Ovary (tissue), 9 donors: ENCODE measurements around the gene EGR4. TPM values are rescaled to one million over a fixed set of nuclear protein-coding genes. Genes with fewer than 3 reads are reported as not detected.

Source experiments
- DNase-seq, 5 donors: peaks; one replicate each; pipeline ENCODE4 v3.0.0-alpha.2; 2019 to 2020
- H3K27ac ChIP-seq, 2 donors: fragments of 200-600 bp; one replicate each; pipeline versions ENCODE4 v1.5.1 to v1.8.0; 2019 to 2022
- H3K27me3 ChIP-seq: fragments of 200-600 bp; one replicate; pipeline ENCODE4 v1.8.0; 2022
- H3K36me3 ChIP-seq: fragments of 200-600 bp; sonication (generic); one replicate; pipeline ENCODE4 v1.5.1; 2019
- H3K4me1 ChIP-seq: one replicate; pipeline ENCODE4 v1.8.1; 2013; ENCODE audit warnings: mild to moderate bottlenecking, moderate library complexity; ENCODE audit not compliant: insufficient read depth
- H3K4me3 ChIP-seq: fragments of 200-600 bp; sonication (generic); one replicate; pipeline ENCODE4 v1.5.1; 2017
- H3K9me3 ChIP-seq, 2 donors: fragments of 200-600 bp in 1 of 2; sonication (generic) in 1 of 2; one replicate each; pipeline versions ENCODE4 v1.5.1 to v1.8.1; 2013 to 2019; ENCODE audit warnings: mild to moderate bottlenecking in 1 of 2, moderate library complexity in 1 of 2
- CTCF ChIP-seq, 3 donors: fragments of 450-650 bp in 2 of 3; fragments of 200-600 bp in 1 of 3; IDR thresholded peaks; one replicate each; pipeline versions ENCODE4 v1.5.1 to v1.8.0; 2016 to 2022; ENCODE audit warnings: antibody characterized with exemption in 3 of 3, mild to moderate bottlenecking in 1 of 3
- EP300 ChIP-seq: sonication (generic); formaldehyde crosslinking; IDR thresholded peaks from one replicate; pipeline ENCODE4 v1.6.1; 2017; ENCODE audit warnings: antibody characterized with exemption
- POLR2A ChIP-seq: fragments of 450-650 bp; IDR thresholded peaks from one replicate; pipeline ENCODE4 v1.6.1; 2017; ENCODE audit warnings: antibody characterized with exemption, mild to moderate bottlenecking, moderate library complexity
- WGBS, 3 donors: extraction: QIAGEN DNeasy Blood & Tissue Kit in 1 of 3; methylation state at CpG; one replicate each; pipeline versions ENCODE4 v1.1.5 to v1.1.7; 2013 to 2017; 5-methylcytosine and 5-hydroxymethylcytosine counted together
- intact Hi-C, 4 donors: fragments of 100-400 bp; cut with DNase I; formaldehyde crosslinking; loops; one replicate each; pipeline versions ENCODE4 v1.11.0 to v1.15.1; 2022 to 2023
- polyA plus RNA-seq, 2 donors: library from polyadenylated mRNA; stranded (reverse); fragments of 200-250 nt in 1 of 2; fragments of 350-450 nt in 1 of 2; fragmentation: Illumina TruSeq in 1 of 2; extraction: RNeasy Lipid Tissue Mini Kit (QIAGEN cat#74804) in 1 of 2; gene quantifications; one replicate each; pipeline ENCODE4 v1.2.3, GENCODE V29; 2013 to 2014
- total RNA-seq, 7 donors: library from RNA; depleted of rRNA in 2 of 7; stranded (reverse); fragments of >200 nt in 2 of 7; fragmentation: NEBNext Ultra II Directional in 3 of 7; extraction: Animal tissue kit (Norgen Biotek cat#: 25700) in 3 of 7; gene quantifications; one replicate each; pipeline versions ENCODE4 v1.1.0 to v1.2.4, GENCODE V29; 2016 to 2023
- donor health status: DM: no; HTN: no; CAD: no; lungs with moderate emphysema.
- donor health status: DM: no; HTN: no; CAD: no.
- donor health status: Bipolar disorder and iron deficiency.
- donor health status: DM: yes; HTN: yes; CAD: no.
- donor health status: DM: no; HTN: no; CAD: no.
- donor health status: DM: yes; HTN: yes; CAD: no.

The EGR4 gene
- total and polyA plus RNA-seq, 9 donors = 0.04 to 0.13 TPM; not detected in 7

- H3K27ac ChIP-seq = no peak overlapping the region
- intact Hi-C loops = no loop called here
- no peaks in the 10 kb centered on the region for H3K9me3 ChIP-seq
- DNase-seq = no peak
- H3K36me3 ChIP-seq = no peaks in the 10 kb centered on the region
- peaks cover 13% of the 10 kb centered on the region for H3K4me1 ChIP-seq
- no peaks in the 10 kb centered on the region for H3K27me3 ChIP-seq
- TF ChIP-seq CTCF (IDR thresholded peaks at IDR 0.05) (no peak), EP300 (no peak), POLR2A (no peak)
- H3K4me3 ChIP-seq = no peak overlapping the region
- 37 to 48% (median 38%) methylated on average over 5 of the region's 5 CpGs for WGBS, 3 donors
Measured at GRCh38 chr2:73282924-73283544, 10.3 kb downstream of the EGR4 start.

- intact Hi-C loops = no loop called here
- H3K36me3 ChIP-seq = no peaks in the 10 kb centered on the region
- no peaks in the 10 kb centered on the region for H3K27me3 ChIP-seq
- no peak for TF ChIP-seq POLR2A
- TF ChIP-seq EP300 = no peak
- no peak for TF ChIP-seq CTCF (IDR thresholded peaks at IDR 0.05)
- H3K9me3 ChIP-seq = no peaks in the 10 kb centered on the region
- H3K4me3 ChIP-seq = no peak overlapping the region
- no peak overlapping the region for H3K27ac ChIP-seq
- peaks cover 13% of the 10 kb centered on the region for H3K4me1 ChIP-seq
- DNase-seq = no peak
Measured at GRCh38 chr2:73281244-73281643, 12.1 kb downstream of the EGR4 start.

GRCh38 chr2:73279852-73280251 lies 13.5 kb downstream of the EGR4 start:
- Histone ChIP-seq H3K36me3 (no peaks in the 10 kb centered on the region), H3K9me3 (no peaks in the 10 kb centered on the region), H3K27me3 (no peaks in the 10 kb centered on the region), H3K4me3 (no peak overlapping the region), H3K27ac (no peak overlapping the region), H3K4me1 (peaks cover 12% of the 10 kb centered on the region)
- TF ChIP-seq POLR2A (no peak), EP300 (no peak)
- intact Hi-C loops = no loop called here
- 75 to 85% (median 81%) methylated on average over 9 of the region's 9 CpGs for WGBS, 3 donors
- no peak for DNase-seq

GRCh38 chr2:73272270-73272669 lies 21.1 kb downstream of the EGR4 start:
- WGBS, 3 donors = 86 to 94% (median 89%) methylated on average over 1 of the region's 1 CpG
- no peak overlapping the region for H3K4me3 ChIP-seq
- no peak overlapping the region for H3K27ac ChIP-seq
- no peaks in the 10 kb centered on the region for H3K9me3 ChIP-seq
- no peaks in the 10 kb centered on the region for H3K27me3 ChIP-seq
- TF ChIP-seq EP300 (no peak), POLR2A (no peak), CTCF (IDR thresholded peaks at IDR 0.05) (no peak)
- H3K36me3 ChIP-seq = no peaks in the 10 kb centered on the region
- intact Hi-C loops = no loop called here
- peaks cover 3% of the 10 kb centered on the region for H3K4me1 ChIP-seq
- DNase-seq = peak in 1 of 5 donors; percentile 0

- no peaks in the 10 kb centered on the region for H3K36me3 ChIP-seq
- WGBS, 3 donors = 33 to 63% (median 44%) methylated on average over 22 of the region's 22 CpGs
- H3K4me1 ChIP-seq = peaks cover 3% of the 10 kb centered on the region
- H3K27me3 ChIP-seq = no peaks in the 10 kb centered on the region
- no peak overlapping the region for H3K27ac ChIP-seq
- DNase-seq = no peak
- TF ChIP-seq POLR2A (no peak), CTCF (IDR thresholded peaks at IDR 0.05) (no peak), EP300 (no peak)
- intact Hi-C loops = no loop called here
- no peak overlapping the region for H3K4me3 ChIP-seq
- no peaks in the 10 kb centered on the region for H3K9me3 ChIP-seq
Measured at GRCh38 chr2:73269686-73270465, 23.5 kb downstream of the EGR4 start.
